Measurements from ENCODE around the gene TBX22. TPM values are rescaled to one million over a fixed set of nuclear protein-coding genes. Genes with fewer than 3 reads are reported as not detected.
"Not testable (repeated sequence)": the region's sequence is repeated elsewhere in the genome, so short reads cannot be mapped to it uniquely, and the experiment has no call there.

The TBX22 gene
- not detected for total RNA-seq

GRCh38 chrX:80014141-80014940 is at the start of gene TBX22:
TSS of gene TBX22 (plus strand) at chrX:80014753. CDS start at chrX:80022270, 7,517 bp downstream.
- H3K36me3 Mint-ChIP-seq, result no peaks in the 10 kb centered on the region
- H3K4me3 Mint-ChIP-seq, result no peak within 1 kb of the TSS
- H3K4me1 Mint-ChIP-seq, result no peaks in the 10 kb centered on the region

GRCh38 chrX:79975605-79976004 is 38.9 kb upstream of the TBX22 start:
- Mint-ChIP-seq H3K9me3 (peaks cover 4% of the 10 kb centered on the region), H3K4me3 (no peak overlapping the region), H3K36me3 (no peaks in the 10 kb centered on the region), H3K27ac (no peak overlapping the region), H3K4me1 (no peaks in the 10 kb centered on the region), H3K27me3 (no peaks in the 10 kb centered on the region)
- no peak for DNase-seq

More at GRCh38 chrX:80014141-80014940, at the start of gene TBX22:
- no peak within 1 kb of the TSS for H3K27ac Mint-ChIP-seq
- H3K27me3 Mint-ChIP-seq, result peaks cover 3% of the 10 kb centered on the region
- DNase-seq, result no peak
- H3K9me3 Mint-ChIP-seq, result no peaks in the 10 kb centered on the region

DNA sequence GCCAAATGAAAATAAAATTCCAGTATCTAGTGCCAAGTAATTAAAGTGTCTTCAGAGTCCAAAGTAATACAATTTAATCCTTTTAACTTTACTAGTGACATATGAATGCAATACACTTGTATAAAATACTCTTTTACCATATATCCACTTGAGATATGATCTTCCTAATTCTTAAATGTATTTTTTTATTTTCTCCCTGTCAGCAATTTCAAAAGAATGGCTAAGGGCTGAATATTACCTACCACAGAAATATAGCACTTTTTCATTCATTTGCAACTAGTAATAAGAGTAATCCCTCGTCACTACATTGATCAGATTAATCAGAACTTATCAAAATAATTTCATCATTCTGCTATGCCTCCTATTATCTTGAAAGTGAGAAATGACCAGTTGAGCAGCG is 10.1 kb upstream of the TBX22 start:
- Mint-ChIP-seq H3K27me3 (no peaks in the 10 kb centered on the region), H3K36me3 (no peaks in the 10 kb centered on the region), H3K27ac (no peak overlapping the region), H3K4me1 (no peaks in the 10 kb centered on the region), H3K4me3 (no peak overlapping the region), H3K9me3 (no peaks in the 10 kb centered on the region)
- DNase-seq, result no peak

DNA sequence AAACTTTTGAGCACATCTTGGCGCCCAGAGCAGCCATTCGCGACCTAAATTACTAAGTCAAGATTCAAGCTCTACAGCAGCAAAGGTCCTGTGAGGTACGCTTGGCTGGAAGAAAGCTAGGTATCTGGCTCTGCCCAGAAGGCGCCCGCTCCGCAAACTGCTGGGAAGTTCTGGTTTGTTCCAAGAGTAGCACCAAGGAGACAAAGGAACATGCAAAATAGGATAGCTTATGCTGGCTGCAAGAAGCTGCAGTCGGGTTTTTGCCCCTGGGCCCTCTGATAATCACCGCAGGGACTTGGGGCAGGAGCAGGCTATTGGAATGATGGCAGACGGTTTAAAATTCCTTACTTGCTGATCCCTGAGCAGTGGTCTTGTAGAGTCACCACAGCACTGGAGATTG is 3.0 kb upstream of the TBX22 start:
- H3K27me3 Mint-ChIP-seq, result peaks cover 3% of the 10 kb centered on the region
- no peak for DNase-seq

GRCh38 chrX:80016182-80016581 is 1.6 kb downstream of the TBX22 start:
- Mint-ChIP-seq H3K4me3 (no peak overlapping the region), H3K4me1 (no peaks in the 10 kb centered on the region), H3K36me3 (no peaks in the 10 kb centered on the region), H3K27ac (no peak overlapping the region), H3K27me3 (peaks cover 3% of the 10 kb centered on the region), H3K9me3 (no peaks in the 10 kb centered on the region)
- no peak for DNase-seq

More for the DNA sequence above, 3.0 kb upstream of the TBX22 start:
- Mint-ChIP-seq H3K4me3 (no peak overlapping the region), H3K4me1 (no peaks in the 10 kb centered on the region), H3K9me3 (no peaks in the 10 kb centered on the region), H3K36me3 (no peaks in the 10 kb centered on the region), H3K27ac (no peak overlapping the region)

DNA sequence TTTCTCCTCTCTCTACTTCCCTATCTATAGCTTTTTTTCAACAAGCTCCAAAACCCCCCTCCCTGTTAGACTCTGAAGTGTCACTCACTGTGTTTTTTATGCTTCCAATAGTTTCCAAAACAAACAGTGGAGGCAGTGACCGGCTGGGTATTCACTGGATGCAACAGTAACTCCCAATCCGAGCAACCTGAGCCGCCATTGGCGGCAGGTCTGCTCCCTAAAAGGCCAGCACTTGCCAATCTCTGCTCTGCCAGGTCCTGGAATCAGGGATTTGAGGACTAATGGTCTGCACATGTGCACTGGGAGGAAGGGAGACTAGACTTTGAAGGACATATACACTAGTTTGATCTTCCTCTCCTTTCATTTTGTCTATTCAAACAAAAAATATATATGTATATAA is 7.1 kb downstream of the TBX22 start:
- DNase-seq, result no peak
- no peaks in the 10 kb centered on the region for H3K4me1 Mint-ChIP-seq
- no peak overlapping the region for H3K27ac Mint-ChIP-seq
- H3K36me3 Mint-ChIP-seq, result no peaks in the 10 kb centered on the region
- H3K9me3 Mint-ChIP-seq, result no peaks in the 10 kb centered on the region
- H3K4me3 Mint-ChIP-seq, result no peak overlapping the region
- peaks cover 16% of the 10 kb centered on the region for H3K27me3 Mint-ChIP-seq

- Mint-ChIP-seq H3K4me1 (no peaks in the 10 kb centered on the region), H3K9me3 (no peaks in the 10 kb centered on the region), H3K36me3 (no peaks in the 10 kb centered on the region), H3K27me3 (peaks cover 16% of the 10 kb centered on the region), H3K27ac (no peak overlapping the region), H3K4me3 (no peak overlapping the region)
- no peak for DNase-seq
Measured at GRCh38 chrX:80022363-80023031, 7.9 kb downstream of the TBX22 start.

DNA sequence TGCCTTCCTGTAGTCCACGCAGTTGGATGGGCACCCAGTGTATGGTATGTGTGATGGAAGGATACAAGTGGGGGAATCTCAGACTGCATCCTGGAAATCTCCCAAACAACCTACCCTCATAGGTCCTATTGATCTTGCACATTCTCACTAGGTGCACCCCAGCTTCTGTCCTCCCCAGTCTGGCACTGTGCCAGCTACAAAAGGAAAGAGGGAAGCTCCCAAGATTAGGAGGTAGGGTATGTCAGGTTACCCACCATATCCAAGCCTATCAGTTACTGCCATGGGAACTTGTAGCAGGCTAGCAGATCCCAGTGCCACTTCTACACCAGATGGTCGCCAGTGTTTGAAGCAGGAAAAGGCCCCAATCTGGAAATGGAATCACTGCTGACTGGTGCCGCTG is 11.6 kb downstream of the TBX22 start:
- no peak overlapping the region for H3K4me3 Mint-ChIP-seq
- H3K27me3 Mint-ChIP-seq, result peaks cover 16% of the 10 kb centered on the region
- H3K4me1 Mint-ChIP-seq, result no peaks in the 10 kb centered on the region
- H3K36me3 Mint-ChIP-seq, result no peaks in the 10 kb centered on the region
- H3K9me3 Mint-ChIP-seq, result no peaks in the 10 kb centered on the region
- no peak for DNase-seq
- H3K27ac Mint-ChIP-seq, result no peak overlapping the region

- not testable (repeated sequence) for H3K4me3 Mint-ChIP-seq, H3K4me1 Mint-ChIP-seq, H3K27ac Mint-ChIP-seq, H3K27me3 Mint-ChIP-seq, DNase-seq, H3K36me3 Mint-ChIP-seq
- H3K9me3 Mint-ChIP-seq, result peaks cover 16% of the 10 kb centered on the region
Measured at GRCh38 chrX:80066156-80066555, 51.6 kb downstream of the TBX22 start.

- not testable (repeated sequence) for H3K36me3 Mint-ChIP-seq, H3K4me1 Mint-ChIP-seq, H3K27ac Mint-ChIP-seq, H3K4me3 Mint-ChIP-seq, DNase-seq, H3K27me3 Mint-ChIP-seq, H3K9me3 Mint-ChIP-seq
Measured at GRCh38 chrX:80075625-80076024, 61.1 kb downstream of the TBX22 start.
